Measurements from ENCODE around the gene POLR2M.

DNA sequence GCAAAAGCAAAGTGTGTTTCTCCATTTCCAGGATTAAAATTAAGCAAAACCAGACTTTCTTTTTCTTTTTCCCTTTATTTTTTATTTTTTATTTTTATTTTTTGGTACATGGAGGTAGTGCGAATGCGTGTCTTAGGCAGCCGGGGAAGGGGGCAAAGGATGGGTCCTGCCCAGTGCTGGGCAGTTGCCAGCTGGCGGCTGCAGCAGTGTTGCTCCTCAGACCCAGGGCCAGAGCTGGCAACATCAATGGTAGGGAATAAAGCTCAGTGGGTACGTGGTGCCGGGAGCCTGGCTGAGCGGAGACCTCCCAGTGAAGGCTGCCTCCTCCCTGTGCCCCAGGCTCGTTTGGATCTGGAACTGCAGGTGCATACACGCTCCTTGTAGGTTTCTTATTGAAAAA lies 46.3 kb downstream of the POLR2M start:
- TF ChIP-seq, protein P1, sequence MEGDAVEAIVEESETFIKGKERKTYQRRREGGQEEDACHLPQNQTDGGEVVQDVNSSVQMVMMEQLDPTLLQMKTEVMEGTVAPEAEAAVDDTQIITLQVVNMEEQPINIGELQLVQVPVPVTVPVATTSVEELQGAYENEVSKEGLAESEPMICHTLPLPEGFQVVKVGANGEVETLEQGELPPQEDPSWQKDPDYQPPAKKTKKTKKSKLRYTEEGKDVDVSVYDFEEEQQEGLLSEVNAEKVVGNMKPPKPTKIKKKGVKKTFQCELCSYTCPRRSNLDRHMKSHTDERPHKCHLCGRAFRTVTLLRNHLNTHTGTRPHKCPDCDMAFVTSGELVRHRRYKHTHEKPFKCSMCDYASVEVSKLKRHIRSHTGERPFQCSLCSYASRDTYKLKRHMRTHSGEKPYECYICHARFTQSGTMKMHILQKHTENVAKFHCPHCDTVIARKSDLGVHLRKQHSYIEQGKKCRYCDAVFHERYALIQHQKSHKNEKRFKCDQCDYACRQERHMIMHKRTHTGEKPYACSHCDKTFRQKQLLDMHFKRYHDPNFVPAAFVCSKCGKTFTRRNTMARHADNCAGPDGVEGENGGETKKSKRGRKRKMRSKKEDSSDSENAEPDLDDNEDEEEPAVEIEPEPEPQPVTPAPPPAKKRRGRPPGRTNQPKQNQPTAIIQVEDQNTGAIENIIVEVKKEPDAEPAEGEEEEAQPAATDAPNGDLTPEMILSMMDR (IDR thresholded peaks at IDR 0.05 in 4 of 5, conservative IDR thresholded peaks at IDR 0.05 in 1 of 5) = no peak
- TF ChIP-seq POLR2A (IDR thresholded peaks at IDR 0.05) = no peak
